Endometrial microvascular endothelial cells (primary cell): Measurements from ENCODE around the gene SDC4. TPM values are rescaled to one million over a fixed set of nuclear protein-coding genes. Genes with fewer than 3 reads are reported as not detected.

Experiments
- in situ Hi-C: cut with HindIII; loops from 2 replicates; pipeline ENCODE4 v1.10.0; 2017; ENCODE audit warnings: low sequenced_read_pairs, low pct_unique_long_range_greater_than_20kb; ENCODE audit errors: inconsistent ontology term
- total RNA-seq: library from RNA; depleted of rRNA; stranded (reverse); fragments of >200 nt; gene quantifications from one replicate; pipeline ENCODE4 v1.2.3, GENCODE V29; 2015; ENCODE audit errors: inconsistent ontology term

The SDC4 gene
- total RNA-seq, 1 donor from 2014 or later = 43.6 TPM

GRCh38 chr20:45307076-45307640 lies 41.1 kb downstream of the SDC4 start:
- in situ Hi-C loops = no loop called here

GRCh38 chr20:45306431-45306982 lies 41.7 kb downstream of the SDC4 start, which contains the start of gene RBPJL:
Gene RBPJL (plus strand): TSS chr20:45306840. CDS start chr20:45306923, 83 bp downstream.
- in situ Hi-C loops = no loop called here

- in situ Hi-C loops = no loop called here
These were observed 43.0 kb downstream of the SDC4 start for GRCh38 chr20:45305262-45305661.

- in situ Hi-C loops = no loop called here
These were observed 43.7 kb downstream of the SDC4 start for GRCh38 chr20:45304464-45304999.

GRCh38 chr20:45303586-45304463 lies 44.4 kb downstream of the SDC4 start:
- in situ Hi-C loops = no loop called here

- in situ Hi-C loops = no loop called here
These were observed 46.4 kb downstream of the SDC4 start for GRCh38 chr20:45301824-45302271.

- in situ Hi-C loops = no loop called here
These were observed 47.3 kb downstream of the SDC4 start for GRCh38 chr20:45300961-45301360.

- in situ Hi-C loops = loop anchor here (25.0 kb wide), 1 partner anchor 212 kb away; no protein-coding TSS in a partner anchor
These were observed 48.4 kb downstream of the SDC4 start for GRCh38 chr20:45299786-45300185.

GRCh38 chr20:45297786-45298497 lies 50.3 kb downstream of the SDC4 start:
- in situ Hi-C loops = loop anchor here (25.0 kb wide), 1 partner anchor 211 kb away; no protein-coding TSS in a partner anchor

- in situ Hi-C loops = loop anchor here (25.0 kb wide), 1 partner anchor 207 kb away; no protein-coding TSS in a partner anchor
These were observed 53.6 kb downstream of the SDC4 start for GRCh38 chr20:45294659-45295058.

- in situ Hi-C loops = loop anchor here (25.0 kb wide), 1 partner anchor 207 kb away; no protein-coding TSS in a partner anchor
These were observed 54.2 kb downstream of the SDC4 start for GRCh38 chr20:45294003-45294368.

- in situ Hi-C loops = loop anchor here (25.0 kb wide), 1 partner anchor 206 kb away; no protein-coding TSS in a partner anchor
These were observed 54.9 kb downstream of the SDC4 start for GRCh38 chr20:45293041-45294002.

- in situ Hi-C loops = loop anchor here (25.0 kb wide), 1 partner anchor 205 kb away; no protein-coding TSS in a partner anchor
These were observed 55.9 kb downstream of the SDC4 start for GRCh38 chr20:45292343-45292742.

GRCh38 chr20:45291526-45291925 lies 56.7 kb downstream of the SDC4 start:
- in situ Hi-C loops = loop anchor here (25.0 kb wide), 1 partner anchor 204 kb away; no protein-coding TSS in a partner anchor

- in situ Hi-C loops = loop anchor here (25.0 kb wide), 1 partner anchor 204 kb away; no protein-coding TSS in a partner anchor
These were observed 57.4 kb downstream of the SDC4 start for GRCh38 chr20:45290677-45291355.

GRCh38 chr20:45289942-45290676 lies 58.1 kb downstream of the SDC4 start:
- in situ Hi-C loops = loop anchor here (25.0 kb wide), 1 partner anchor 203 kb away; no protein-coding TSS in a partner anchor
